Stomach (tissue), 9 donors: ENCODE data around the gene TMPRSS5. TPM values are rescaled to one million over a fixed set of nuclear protein-coding genes. Genes with fewer than 3 reads are reported as not detected.
"Not testable (repeated sequence)": the region's sequence is repeated elsewhere in the genome, so short reads cannot be mapped to it uniquely, and the experiment has no call there.

ENCODE experiments used
- DNase-seq, 2 donors: peaks; one replicate each; pipeline versions ENCODE4 v3.0.0 to v3.0.0-alpha.2; 2013 to 2019
- H3K27ac ChIP-seq, 5 donors: fragments of 200-600 bp in 4 of 5; sonication (generic) in 4 of 5; one replicate each; pipeline ENCODE4 v1.5.1; 2013 to 2019; ENCODE audit warnings: mild to moderate bottlenecking in 1 of 5, moderate library complexity in 1 of 5
- H3K27me3 ChIP-seq, 3 donors: fragments of 200-600 bp; sonication (generic); one replicate each; pipeline ENCODE4 v1.5.1; 2017 to 2019; ENCODE audit warnings: mixed run types in 1 of 3
- H3K36me3 ChIP-seq, 4 donors: fragments of 200-600 bp; sonication (generic); 1 replicate in 3 of 4; 2 replicates in 1 of 4; pipeline ENCODE4 v1.5.1; 2016 to 2019
- H3K4me1 ChIP-seq, 4 donors: fragments of 200-600 bp; sonication (generic); one replicate each; pipeline ENCODE4 v1.5.1; 2016 to 2019
- H3K4me3 ChIP-seq, 4 donors: fragments of 200-600 bp; sonication (generic) in 3 of 4; one replicate each; pipeline ENCODE4 v1.5.1; 2016 to 2019; ENCODE audit warnings: mild to moderate bottlenecking in 1 of 4
- H3K9me3 ChIP-seq, 4 donors: fragments of 200-600 bp; sonication (generic); one replicate each; pipeline ENCODE4 v1.5.1; 2016 to 2019
- CTCF ChIP-seq, 7 experiments: fragments of 450-650 bp in 4 of 7; fragments of 200-600 bp in 3 of 7; sonication (generic) in 3 of 7; IDR thresholded peaks; one replicate each; pipeline ENCODE4 v1.5.1; 2016 to 2019; ENCODE audit warnings: antibody characterized with exemption in 7 of 7, control low read depth in 2 of 7, mild to moderate bottlenecking in 1 of 7
- EP300 ChIP-seq: sonication (generic); formaldehyde crosslinking; IDR thresholded peaks from one replicate; pipeline ENCODE4 v1.6.1; 2017; ENCODE audit warnings: antibody characterized with exemption
- POLR2A ChIP-seq, 4 donors: fragments of 450-650 bp; IDR thresholded peaks; one replicate each; pipeline ENCODE4 v1.6.1; 2016; ENCODE audit warnings: antibody characterized with exemption in 4 of 4, control low read depth in 2 of 4, mild to moderate bottlenecking in 1 of 4, moderate library complexity in 1 of 4
- POLR2AphosphoS5 ChIP-seq, 3 donors: sonication (generic); formaldehyde crosslinking; IDR thresholded peaks; one replicate each; pipeline ENCODE4 v1.6.1; 2016; ENCODE audit warnings: antibody characterized with exemption in 3 of 3
- WGBS, 5 donors: extraction: QIAGEN DNeasy Blood & Tissue Kit in 3 of 5; methylation state at CpG; one replicate each; pipeline versions ENCODE4 v1.1.5 to v1.1.7; 2013 to 2018; 5-methylcytosine and 5-hydroxymethylcytosine counted together
- intact Hi-C: fragments of 100-400 bp; cut with DNase I; formaldehyde crosslinking; loops from one replicate; pipeline ENCODE4 v1.15.1; 2023; ENCODE audit warnings: low total_unique reads
- polyA plus RNA-seq, 3 donors: library from polyadenylated mRNA; stranded (reverse); fragments of 200-250 nt; gene quantifications; one replicate each; pipeline ENCODE4 v1.2.3, GENCODE V29; 2013
- total RNA-seq, 5 donors: library from RNA; depleted of rRNA; stranded (reverse); fragments of >200 nt; gene quantifications; one replicate each; pipeline versions ENCODE4 v1.1.0 to v1.2.3, GENCODE V29; 2014 to 2016
- donor health status: healthy with polysubstance abuse.
- donor health status: Bipolar disorder and iron deficiency.
- donor health status: healthy.

Gene TMPRSS5
- total and polyA plus RNA-seq, 8 donors = 0.25 to 7.7 (median 0.90) TPM; not detected in 4

GRCh38 chr11:113677685-113678084, 28.4 kb downstream of the TMPRSS5 start:
- Histone ChIP-seq H3K27me3 (no peaks in the 10 kb centered on the region), H3K36me3 (no peaks in the 10 kb centered on the region), H3K9me3 (no peaks in the 10 kb centered on the region), H3K4me3 (no peak overlapping the region), H3K4me1 (peaks cover 0 to 10% (median 4%) of the 10 kb centered on the region in 4 donors), H3K27ac (no peak overlapping the region)
- intact Hi-C loops = no loop called here
- TF ChIP-seq CTCF (IDR thresholded peaks at IDR 0.05) (no peak), POLR2AphosphoS5 (IDR thresholded peaks at IDR 0.05) (no peak)
- WGBS, 5 donors = 83 to 95% (median 93%) methylated on average over 5 of the region's 5 CpGs
- no peak for DNase-seq

GRCh38 chr11:113675565-113675964, 30.5 kb downstream of the TMPRSS5 start:
- TF ChIP-seq POLR2AphosphoS5 (IDR thresholded peaks at IDR 0.05) (no peak), POLR2A (IDR thresholded peaks at IDR 0.05) (no peak), EP300 (no peak), CTCF (IDR thresholded peaks at IDR 0.05) (no peak)
- H3K4me3 ChIP-seq = no peak overlapping the region
- intact Hi-C loops = no loop called here
- no peaks in the 10 kb centered on the region for H3K9me3 ChIP-seq
- no peak for DNase-seq
- no peaks in the 10 kb centered on the region for H3K4me1 ChIP-seq
- no peak overlapping the region for H3K27ac ChIP-seq
- WGBS, 5 donors = 78 to 86% (median 82%) methylated on average over 5 of the region's 5 CpGs
- no peaks in the 10 kb centered on the region for H3K27me3 ChIP-seq
- no peaks in the 10 kb centered on the region for H3K36me3 ChIP-seq

- WGBS, 5 donors = 66 to 81% (median 74%) methylated on average over 5 of the region's 5 CpGs
- H3K27ac ChIP-seq = no peak overlapping the region
- H3K9me3 ChIP-seq = no peaks in the 10 kb centered on the region
- intact Hi-C loops = no loop called here
- no peak overlapping the region for H3K4me3 ChIP-seq
- no peaks in the 10 kb centered on the region for H3K27me3 ChIP-seq
- no peaks in the 10 kb centered on the region for H3K36me3 ChIP-seq
- TF ChIP-seq POLR2A (IDR thresholded peaks at IDR 0.05) = no peak
- DNase-seq = no peak
- H3K4me1 ChIP-seq = no peaks in the 10 kb centered on the region
Measured at GRCh38 chr11:113675003-113675561, 31.0 kb downstream of the TMPRSS5 start.

GRCh38 chr11:113674397-113674685, 31.8 kb downstream of the TMPRSS5 start:
- intact Hi-C loops = no loop called here
- H3K4me1 ChIP-seq = no peaks in the 10 kb centered on the region
- no peaks in the 10 kb centered on the region for H3K27me3 ChIP-seq
- no peak overlapping the region for H3K27ac ChIP-seq
- WGBS, 5 donors = 28 to 62% (median 40%) methylated on average over 3 of the region's 3 CpGs
- H3K9me3 ChIP-seq = no peaks in the 10 kb centered on the region
- no peak overlapping the region for H3K4me3 ChIP-seq
- TF ChIP-seq POLR2A (IDR thresholded peaks at IDR 0.05) (no peak), CTCF (IDR thresholded peaks at IDR 0.05) (no peak), POLR2AphosphoS5 (IDR thresholded peaks at IDR 0.05) (no peak)
- no peak for DNase-seq
- H3K36me3 ChIP-seq = no peaks in the 10 kb centered on the region

GRCh38 chr11:113673550-113674396, 32.3 kb downstream of the TMPRSS5 start:
- no peaks in the 10 kb centered on the region for H3K9me3 ChIP-seq
- intact Hi-C loops = no loop called here
- WGBS, 5 donors = 62 to 81% (median 76%) methylated on average over 4 of the region's 4 CpGs
- H3K27ac ChIP-seq = no peak overlapping the region
- no peak overlapping the region for H3K4me3 ChIP-seq
- TF ChIP-seq CTCF (IDR thresholded peaks at IDR 0.05) (no peak), POLR2A (IDR thresholded peaks at IDR 0.05) (no peak), POLR2AphosphoS5 (IDR thresholded peaks at IDR 0.05) (no peak), EP300 (no peak)
- no peaks in the 10 kb centered on the region for H3K4me1 ChIP-seq
- no peaks in the 10 kb centered on the region for H3K36me3 ChIP-seq
- no peaks in the 10 kb centered on the region for H3K27me3 ChIP-seq
- no peak for DNase-seq

GRCh38 chr11:113671914-113672313, 34.2 kb downstream of the TMPRSS5 start:
- H3K4me1 ChIP-seq, H3K4me3 ChIP-seq, DNase-seq, H3K9me3 ChIP-seq, H3K27ac ChIP-seq, H3K27me3 ChIP-seq, intact Hi-C loops, H3K36me3 ChIP-seq: not testable (repeated sequence)
- WGBS, 5 donors = 93 to 98% (median 95%) methylated on average over 3 of the region's 3 CpGs
